SK-N-SH treated with all-trans-retinoic acid at 6 μM for 48 hours (cell line): ENCODE results near the gene ERLIN1.

Experiments
- BACH2 ChIP-seq: fragments of 250-450 bp; sonication (Bioruptor Pico); IDR thresholded peaks from 2 replicates; pipeline ENCODE4 v1.9.0; 2021; ENCODE audit warnings: mild to moderate bottlenecking, borderline replicate concordance
- ESRRG ChIP-seq: fragments of 250-450 bp; sonication (Bioruptor Pico); IDR thresholded peaks from 2 replicates; pipeline ENCODE4 v1.6.1; 2021; ENCODE audit warnings: mild to moderate bottlenecking
- TCF4 ChIP-seq: fragments of 250-450 bp; sonication (Bioruptor Pico); IDR thresholded peaks from 2 replicates; pipeline ENCODE4 v1.8.0; 2021; ENCODE audit warnings: mild to moderate bottlenecking, moderate library complexity, borderline replicate concordance
- TOX ChIP-seq: fragments of 250-450 bp; sonication (Bioruptor Pico); IDR thresholded peaks from 2 replicates; pipeline ENCODE4 v1.8.0; 2021; ENCODE audit warnings: mild to moderate bottlenecking, moderate library complexity, borderline replicate concordance
- ZC3H10 ChIP-seq: fragments of 250-450 bp; sonication (Bioruptor Pico); IDR thresholded peaks from 2 replicates; pipeline ENCODE4 v1.5.1; 2021; ENCODE audit warnings: mild to moderate bottlenecking, moderate library complexity
- ZFP3 ChIP-seq: fragments of 250-450 bp; sonication (Bioruptor Pico); IDR thresholded peaks from 2 replicates; pipeline ENCODE4 v1.5.0; 2020; ENCODE audit warnings: mild to moderate bottlenecking, moderate library complexity
- ZNF70 ChIP-seq: fragments of 450-650 bp; formaldehyde crosslinking; IDR thresholded peaks from 2 replicates; pipeline ENCODE4 v1.5.0; 2020; ENCODE audit warnings: mild to moderate bottlenecking, moderate library complexity
- TF ChIP-seq, protein P1 (sequence below): fragments of 250-450 bp; sonication (Bioruptor Pico); IDR thresholded peaks from 2 replicates; pipeline ENCODE4 v1.8.0; 2020; ENCODE audit warnings: mild to moderate bottlenecking, moderate library complexity, borderline replicate concordance
- TF ChIP-seq, protein P2 (sequence below): fragments of 250-450 bp; sonication (Bioruptor Pico); IDR thresholded peaks from 2 replicates; pipeline ENCODE4 v1.5.1; 2021; ENCODE audit warnings: mild to moderate bottlenecking, moderate library complexity
- TF ChIP-seq, protein P3 (sequence below): fragments of 250-450 bp; sonication (Bioruptor Pico); IDR thresholded peaks from 2 replicates; pipeline ENCODE4 v1.8.0; 2021; ENCODE audit warnings: low read depth, mild to moderate bottlenecking, moderate library complexity, borderline replicate concordance

DNA sequence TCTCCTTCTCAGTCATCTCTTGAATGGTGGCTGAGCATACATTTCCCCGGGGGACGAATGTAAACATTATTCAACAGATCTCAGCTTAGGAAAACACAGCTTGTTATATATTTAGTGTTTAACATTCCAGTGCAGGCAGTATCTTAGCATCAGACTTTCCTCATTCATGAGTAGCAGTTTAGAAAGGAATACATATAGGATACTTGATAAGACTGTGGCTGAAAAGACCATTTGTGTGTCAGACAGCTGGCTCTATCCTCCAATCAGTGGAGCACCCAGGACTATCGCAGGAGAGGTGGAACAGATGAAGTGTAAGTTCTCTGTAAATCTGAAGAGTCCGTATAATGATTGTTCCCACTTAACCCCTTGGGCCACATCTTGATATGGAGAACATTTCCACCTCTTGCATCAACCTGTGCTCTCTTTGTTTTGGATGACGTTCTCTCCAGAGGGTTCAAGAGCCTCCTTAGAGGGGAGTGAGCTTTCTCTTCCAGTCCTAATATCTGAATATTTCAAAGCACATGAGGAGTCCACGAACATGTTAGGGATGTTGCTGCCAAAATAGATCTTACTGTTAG is 34.0 kb downstream of the ERLIN1 start:
- TF ChIP-seq, protein P1, sequence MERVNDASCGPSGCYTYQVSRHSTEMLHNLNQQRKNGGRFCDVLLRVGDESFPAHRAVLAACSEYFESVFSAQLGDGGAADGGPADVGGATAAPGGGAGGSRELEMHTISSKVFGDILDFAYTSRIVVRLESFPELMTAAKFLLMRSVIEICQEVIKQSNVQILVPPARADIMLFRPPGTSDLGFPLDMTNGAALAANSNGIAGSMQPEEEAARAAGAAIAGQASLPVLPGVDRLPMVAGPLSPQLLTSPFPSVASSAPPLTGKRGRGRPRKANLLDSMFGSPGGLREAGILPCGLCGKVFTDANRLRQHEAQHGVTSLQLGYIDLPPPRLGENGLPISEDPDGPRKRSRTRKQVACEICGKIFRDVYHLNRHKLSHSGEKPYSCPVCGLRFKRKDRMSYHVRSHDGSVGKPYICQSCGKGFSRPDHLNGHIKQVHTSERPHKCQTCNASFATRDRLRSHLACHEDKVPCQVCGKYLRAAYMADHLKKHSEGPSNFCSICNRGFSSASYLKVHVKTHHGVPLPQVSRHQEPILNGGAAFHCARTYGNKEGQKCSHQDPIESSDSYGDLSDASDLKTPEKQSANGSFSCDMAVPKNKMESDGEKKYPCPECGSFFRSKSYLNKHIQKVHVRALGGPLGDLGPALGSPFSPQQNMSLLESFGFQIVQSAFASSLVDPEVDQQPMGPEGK = no peak
- no peak for TF ChIP-seq ZC3H10
- TF ChIP-seq TCF4 (CRISPR knock-in tag) = no peak
- TF ChIP-seq TOX (CRISPR knock-in tag) = no peak
- TF ChIP-seq ZNF70 (CRISPR knock-in tag) = no peak
- TF ChIP-seq ESRRG (CRISPR knock-in tag) = no peak
- TF ChIP-seq, protein P2, sequence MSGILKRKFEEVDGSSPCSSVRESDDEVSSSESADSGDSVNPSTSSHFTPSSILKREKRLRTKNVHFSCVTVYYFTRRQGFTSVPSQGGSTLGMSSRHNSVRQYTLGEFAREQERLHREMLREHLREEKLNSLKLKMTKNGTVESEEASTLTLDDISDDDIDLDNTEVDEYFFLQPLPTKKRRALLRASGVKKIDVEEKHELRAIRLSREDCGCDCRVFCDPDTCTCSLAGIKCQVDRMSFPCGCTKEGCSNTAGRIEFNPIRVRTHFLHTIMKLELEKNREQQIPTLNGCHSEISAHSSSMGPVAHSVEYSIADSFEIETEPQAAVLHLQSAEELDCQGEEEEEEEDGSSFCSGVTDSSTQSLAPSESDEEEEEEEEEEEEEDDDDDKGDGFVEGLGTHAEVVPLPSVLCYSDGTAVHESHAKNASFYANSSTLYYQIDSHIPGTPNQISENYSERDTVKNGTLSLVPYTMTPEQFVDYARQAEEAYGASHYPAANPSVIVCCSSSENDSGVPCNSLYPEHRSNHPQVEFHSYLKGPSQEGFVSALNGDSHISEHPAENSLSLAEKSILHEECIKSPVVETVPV (CRISPR knock-in tag) = no peak
- no peak for TF ChIP-seq ZFP3 (CRISPR knock-in tag)
- TF ChIP-seq BACH2 = no peak
- TF ChIP-seq, protein P3, sequence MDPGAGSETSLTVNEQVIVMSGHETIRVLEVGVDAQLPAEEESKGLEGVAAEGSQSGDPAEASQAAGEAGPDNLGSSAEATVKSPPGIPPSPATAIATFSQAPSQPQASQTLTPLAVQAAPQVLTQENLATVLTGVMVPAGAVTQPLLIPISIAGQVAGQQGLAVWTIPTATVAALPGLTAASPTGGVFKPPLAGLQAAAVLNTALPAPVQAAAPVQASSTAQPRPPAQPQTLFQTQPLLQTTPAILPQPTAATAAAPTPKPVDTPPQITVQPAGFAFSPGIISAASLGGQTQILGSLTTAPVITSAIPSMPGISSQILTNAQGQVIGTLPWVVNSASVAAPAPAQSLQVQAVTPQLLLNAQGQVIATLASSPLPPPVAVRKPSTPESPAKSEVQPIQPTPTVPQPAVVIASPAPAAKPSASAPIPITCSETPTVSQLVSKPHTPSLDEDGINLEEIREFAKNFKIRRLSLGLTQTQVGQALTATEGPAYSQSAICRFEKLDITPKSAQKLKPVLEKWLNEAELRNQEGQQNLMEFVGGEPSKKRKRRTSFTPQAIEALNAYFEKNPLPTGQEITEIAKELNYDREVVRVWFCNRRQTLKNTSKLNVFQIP (CRISPR knock-in tag) = no peak
